Fibroblast of upper back skin (primary cell): ENCODE results near the gene TGFA.
A peak's percentile ranks its signal among the peaks of the same experiment; 100 is the strongest.

ENCODE experiments used
- DNase-seq: peaks from one replicate; pipeline ENCODE4 v3.0.0-alpha.2; 2013

Gene TGFA

GRCh38 chr2:70523996-70524965 lies 29.3 kb downstream of the TGFA start:
- peak; percentile 60 for DNase-seq

- DNase-seq, result no peak
These were observed 30.0 kb downstream of the TGFA start for GRCh38 chr2:70523672-70523995.

GRCh38 chr2:70522627-70523026 lies 31.0 kb downstream of the TGFA start:
- no peak for DNase-seq

GRCh38 chr2:70520825-70521224 lies 32.8 kb downstream of the TGFA start:
- DNase-seq, result no peak

GRCh38 chr2:70519453-70519852 lies 34.2 kb downstream of the TGFA start:
- no peak for DNase-seq

- no peak for DNase-seq
These were observed 35.1 kb downstream of the TGFA start for GRCh38 chr2:70518557-70518956.

- DNase-seq, result no peak
These were observed 35.8 kb downstream of the TGFA start for GRCh38 chr2:70517804-70518203.

- DNase-seq, result peak; percentile 3
These were observed 37.0 kb downstream of the TGFA start for GRCh38 chr2:70516596-70516995.

GRCh38 chr2:70515938-70516337 lies 37.7 kb downstream of the TGFA start:
- no peak for DNase-seq

- DNase-seq, result no peak
These were observed 39.0 kb downstream of the TGFA start for GRCh38 chr2:70514612-70515055.

- DNase-seq, result no peak
These were observed 39.9 kb downstream of the TGFA start for GRCh38 chr2:70513738-70514137.

- no peak for DNase-seq
These were observed 41.5 kb downstream of the TGFA start for GRCh38 chr2:70511971-70512729.

- no peak for DNase-seq
These were observed 43.3 kb downstream of the TGFA start for GRCh38 chr2:70510313-70510712.

- no peak for DNase-seq
These were observed 44.1 kb downstream of the TGFA start for GRCh38 chr2:70509565-70509964.

- no peak for DNase-seq
These were observed 44.7 kb downstream of the TGFA start for GRCh38 chr2:70508711-70509462.

GRCh38 chr2:70505613-70506391 lies 47.8 kb downstream of the TGFA start:
- DNase-seq, result no peak

GRCh38 chr2:70504750-70505149 lies 48.9 kb downstream of the TGFA start:
- DNase-seq, result no peak

- no peak for DNase-seq
These were observed 49.7 kb downstream of the TGFA start for GRCh38 chr2:70503896-70504295.

GRCh38 chr2:70501728-70502127 lies 51.9 kb downstream of the TGFA start:
- no peak for DNase-seq

GRCh38 chr2:70501215-70501614 lies 52.4 kb downstream of the TGFA start:
- no peak for DNase-seq

GRCh38 chr2:70499253-70499652 lies 54.4 kb downstream of the TGFA start:
- no peak for DNase-seq

GRCh38 chr2:70498528-70498927 lies 55.1 kb downstream of the TGFA start:
- no peak for DNase-seq

GRCh38 chr2:70498054-70498453 lies 55.6 kb downstream of the TGFA start:
- DNase-seq, result no peak
